ENCODE measurements around the gene TBC1D13.

DNA sequence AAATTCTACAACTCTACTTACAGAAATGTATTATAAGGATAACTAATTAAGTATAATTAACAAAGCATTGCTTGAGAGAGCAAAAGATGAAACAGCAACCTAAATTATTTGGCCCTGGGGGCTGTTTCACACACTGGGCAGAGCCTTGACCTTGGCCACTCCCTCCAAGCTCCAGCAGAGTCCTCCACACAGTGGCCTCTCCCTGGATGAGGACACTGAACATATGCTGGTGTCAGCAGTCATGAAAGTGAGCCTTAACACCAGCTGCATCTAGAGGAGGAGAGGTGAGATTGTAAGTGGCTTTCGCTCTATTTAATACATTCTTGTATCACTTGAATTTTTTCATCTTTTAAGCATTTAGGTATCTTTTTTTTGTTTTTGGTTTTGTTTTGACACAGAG is 39.8 kb upstream of the TBC1D13 start:
- TF ChIP-seq CTCF (IDR thresholded peaks at IDR 0.05) (no peak), EP300 (IDR thresholded peaks at IDR 0.05) (no peak), POLR2A (IDR thresholded peaks at IDR 0.05) (no peak), POLR2AphosphoS5 (IDR thresholded peaks at IDR 0.05) (no peak)

All from upper lobe of left lung (tissue), 4 donors.